Endothelial cell of umbilical vein (primary cell): ENCODE results near the gene ASS1. TPM values are rescaled to one million over a fixed set of nuclear protein-coding genes. Genes with fewer than 3 reads are reported as not detected.

Experiments
- BruUV-seq: library from RNA; stranded (reverse); fragments of 400-500 nt; replicated peaks from 2 replicates; lab custom pipeline; 2021; lab: Mats Ljungman, UMichigan
- CTCF ChIA-PET: fragments of 300-600, 350-600 bp; sonication (Branson Sonifier 250); formaldehyde crosslinking; loops from one replicate; lab custom pipeline; 2021; ENCODE audit warnings: antibody characterized with exemption, inconsistent platforms; lab: Charles Lee
- POLR2A ChIA-PET: fragments of 300-600, 350-600 bp; sonication (Branson Sonifier 250); formaldehyde crosslinking; loops from one replicate; lab custom pipeline; 2021; ENCODE audit warnings: antibody characterized with exemption, inconsistent platforms; lab: Charles Lee
- DNase-seq: peaks from one replicate; pipeline ENCODE4 v3.0.0-alpha.2; 2011; ENCODE audit warnings: low read depth, low spot score
- FAIRE-seq: peaks from 2 replicates; lab custom pipeline; 2011; peaks lifted over from hg19 to GRCh38; lab: Jason Lieb, UNC
- H2AFZ ChIP-seq: 2 replicates; pipeline ENCODE4 v1.6.0; 2012; ENCODE audit warnings: low read depth, low read length, control low read depth, inconsistent platforms
- H3K27ac ChIP-seq: 2 replicates; pipeline ENCODE4 v1.5.1; 2011; ENCODE audit warnings: low read depth, mild to moderate bottlenecking, control low read depth, low read length, moderate library complexity; ENCODE audit not compliant: insufficient read depth
- H3K27me3 ChIP-seq, 2 experiments: 2 replicates each; pipeline versions ENCODE4 v1.6.0 to v1.6.1; 2011; ENCODE audit warnings: low read length in 2 of 2, mixed read lengths in 1 of 2; ENCODE audit not compliant: control insufficient read depth in 2 of 2, insufficient read depth in 2 of 2
- H3K36me3 ChIP-seq, 2 experiments: 2 replicates in 1 of 2; 3 replicates in 1 of 2; pipeline ENCODE4 v1.5.1; 2011; ENCODE audit warnings: low read length in 2 of 2, mild to moderate bottlenecking in 1 of 2, moderate library complexity in 1 of 2; ENCODE audit not compliant: control insufficient read depth in 2 of 2, insufficient read depth in 2 of 2; ENCODE audit errors: extremely low read depth in 1 of 2
- H3K4me1 ChIP-seq: 3 replicates; pipeline ENCODE4 v1.5.1; 2011; ENCODE audit warnings: mild to moderate bottlenecking, low read length; ENCODE audit not compliant: control insufficient read depth, insufficient read depth; ENCODE audit errors: extremely low read depth
- H3K4me2 ChIP-seq: 2 replicates; pipeline ENCODE4 v1.6.1; 2011; ENCODE audit warnings: low read length, control low read depth, mixed read lengths; ENCODE audit not compliant: insufficient read depth
- H3K4me3 ChIP-seq, 3 experiments: fragments of 200-600 bp in 1 of 3; sonication (generic), shearing (Covaris generic) in 1 of 3; replicated peaks in 1 of 3; 2 replicates each; pipeline ENCODE4 v1.5.1; 2011 to 2016; ENCODE audit warnings: control low read depth in 3 of 3, low read length in 3 of 3, mild to moderate bottlenecking in 2 of 3, inconsistent platforms in 1 of 3, low read depth in 1 of 3, moderate library complexity in 1 of 3; ENCODE audit not compliant: insufficient read depth in 1 of 3
- H3K79me2 ChIP-seq: 2 replicates; pipeline ENCODE4 v1.6.0; 2012; ENCODE audit warnings: low read length, inconsistent platforms; ENCODE audit not compliant: control insufficient read depth, insufficient read depth
- H3K9ac ChIP-seq: replicated peaks from 2 replicates; pipeline ENCODE3; 2011; ENCODE audit warnings: low read length, control low read depth; ENCODE audit not compliant: insufficient read depth; ENCODE audit errors: extremely low read depth
- H3K9me1 ChIP-seq: replicated peaks from 3 replicates; pipeline ENCODE4 v1.6.0; 2011; ENCODE audit warnings: mild to moderate bottlenecking, low read length; ENCODE audit not compliant: control insufficient read depth, insufficient read depth; ENCODE audit errors: extremely low read depth
- H3K9me3 ChIP-seq: replicated peaks from 2 replicates; pipeline ENCODE4 v1.5.1; 2012; ENCODE audit warnings: low read length, inconsistent platforms; ENCODE audit not compliant: control insufficient read depth, insufficient read depth
- H4K20me1 ChIP-seq: replicated peaks from 2 replicates; pipeline ENCODE3; 2011; ENCODE audit warnings: mild to moderate bottlenecking, low read length; ENCODE audit not compliant: control insufficient read depth, insufficient read depth; ENCODE audit errors: extremely low read depth
- EZH2 ChIP-seq: IDR thresholded peaks from 2 replicates; pipeline ENCODE4 v1.6.1; 2012; ENCODE audit warnings: borderline replicate concordance, low read depth, mild to moderate bottlenecking, moderate library complexity, low read length, inconsistent platforms; ENCODE audit not compliant: severe bottlenecking
- FOS ChIP-seq: IDR thresholded peaks from 2 replicates; pipeline ENCODE4 v1.6.1; 2011; ENCODE audit warnings: mild to moderate bottlenecking, low read length, moderate library complexity, borderline replicate concordance; ENCODE audit not compliant: insufficient read depth
- JUN ChIP-seq: IDR thresholded peaks from 2 replicates; pipeline ENCODE4 v1.6.1; 2011; ENCODE audit warnings: borderline replicate concordance, low read depth; ENCODE audit not compliant: insufficient read length, insufficient read depth
- MYC ChIP-seq: IDR thresholded peaks from one replicate; pipeline ENCODE4 v1.6.1; 2011; ENCODE audit warnings: mild to moderate bottlenecking, low read depth, low read length
- POLR2A ChIP-seq: IDR thresholded peaks from 2 replicates; pipeline ENCODE4 v1.6.1; 2012; ENCODE audit warnings: low read depth, mild to moderate bottlenecking, control low read depth, low read length
- POLR2AphosphoS5 ChIP-seq: IDR thresholded peaks from 2 replicates; pipeline ENCODE4 v1.6.1; 2012; ENCODE audit warnings: low read depth, mild to moderate bottlenecking, control low read depth, low read length, moderate library complexity; ENCODE audit not compliant: insufficient read depth
- dilution Hi-C: fragments of 300-500 bp; cut with MboI; formaldehyde crosslinking; loops from one replicate; pipeline ENCODE4 v1.15.0; 2019; ENCODE audit warnings: low sequenced_read_pairs; ENCODE audit not compliant: extremely low pct_ligation_motif_present
- intact Hi-C: fragments of 100-400 bp; cut with micrococcal nuclease; formaldehyde crosslinking; loops from one replicate; pipeline ENCODE4 v1.10.0; 2022
- polyA plus RNA-seq, 4 experiments: library from polyadenylated mRNA; depleted of rRNA in 3 of 4; stranded (reverse) in 3 of 4; unstranded in 1 of 4; fragments of >200 nt; gene quantifications; 2 replicates each; pipeline versions ENCODE4 v1.2.1 to v1.2.3, GENCODE V29; 2011 to 2012; ENCODE audit warnings: missing spikeins in 1 of 4
- total RNA-seq: library from RNA; stranded (reverse); gene quantifications from 2 replicates; pipeline ENCODE4 v1.2.3, GENCODE V29; 2021
- TF ChIP-seq, protein P1 (sequence below): IDR thresholded peaks from 2 replicates; pipeline ENCODE4 v1.6.1; 2011; ENCODE audit not compliant: insufficient read depth, insufficient read length
- TF ChIP-seq, protein P2 (sequence below), 2 donors: IDR thresholded peaks; 1 replicate in 1 of 2; 2 replicates in 1 of 2; pipeline ENCODE4 v1.5.1; 2011; ENCODE audit warnings: low read length in 2 of 2, mild to moderate bottlenecking in 2 of 2, moderate library complexity in 2 of 2, control low read depth in 1 of 2, inconsistent platforms in 1 of 2, low read depth in 1 of 2; ENCODE audit not compliant: insufficient read depth in 1 of 2; ENCODE audit errors: extremely low read depth in 1 of 2

Gene ASS1
- total and polyA plus RNA-seq, 2 donors (not counting 3 experiments of a cell fraction or from before 2014, with no cell fraction given), result 3.6 to 12.4 TPM

- dilution Hi-C loops, result no loop called here
- TF ChIP-seq POLR2A (no peak), FOS (no peak), EZH2 (no peak), MYC (no peak), POLR2AphosphoS5 (no peak), JUN (no peak)
- TF ChIP-seq, protein P1, sequence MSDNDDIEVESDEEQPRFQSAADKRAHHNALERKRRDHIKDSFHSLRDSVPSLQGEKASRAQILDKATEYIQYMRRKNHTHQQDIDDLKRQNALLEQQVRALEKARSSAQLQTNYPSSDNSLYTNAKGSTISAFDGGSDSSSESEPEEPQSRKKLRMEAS, result no peak
- TF ChIP-seq, protein P2, sequence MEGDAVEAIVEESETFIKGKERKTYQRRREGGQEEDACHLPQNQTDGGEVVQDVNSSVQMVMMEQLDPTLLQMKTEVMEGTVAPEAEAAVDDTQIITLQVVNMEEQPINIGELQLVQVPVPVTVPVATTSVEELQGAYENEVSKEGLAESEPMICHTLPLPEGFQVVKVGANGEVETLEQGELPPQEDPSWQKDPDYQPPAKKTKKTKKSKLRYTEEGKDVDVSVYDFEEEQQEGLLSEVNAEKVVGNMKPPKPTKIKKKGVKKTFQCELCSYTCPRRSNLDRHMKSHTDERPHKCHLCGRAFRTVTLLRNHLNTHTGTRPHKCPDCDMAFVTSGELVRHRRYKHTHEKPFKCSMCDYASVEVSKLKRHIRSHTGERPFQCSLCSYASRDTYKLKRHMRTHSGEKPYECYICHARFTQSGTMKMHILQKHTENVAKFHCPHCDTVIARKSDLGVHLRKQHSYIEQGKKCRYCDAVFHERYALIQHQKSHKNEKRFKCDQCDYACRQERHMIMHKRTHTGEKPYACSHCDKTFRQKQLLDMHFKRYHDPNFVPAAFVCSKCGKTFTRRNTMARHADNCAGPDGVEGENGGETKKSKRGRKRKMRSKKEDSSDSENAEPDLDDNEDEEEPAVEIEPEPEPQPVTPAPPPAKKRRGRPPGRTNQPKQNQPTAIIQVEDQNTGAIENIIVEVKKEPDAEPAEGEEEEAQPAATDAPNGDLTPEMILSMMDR (IDR thresholded peaks at IDR 0.05; ENCODE audit: extremely low read depth in 1 of 2, insufficient read depth in 1 of 2, low read depth in 1 of 2, low read length in 2 of 2), result no peak
- FAIRE-seq (no peak), DNase-seq (no peak)
- Histone ChIP-seq H3K79me2 (no peaks in the 10 kb centered on the region), H3K27ac (no peak overlapping the region), H3K9ac (no peak overlapping the region), H3K4me2 (no peak overlapping the region), H3K36me3 (no peaks in the 10 kb centered on the region), H2AFZ (no peak overlapping the region), H3K4me1 (no peaks in the 10 kb centered on the region), H3K9me3 (no peaks in the 10 kb centered on the region), H3K27me3 (no peaks in the 10 kb centered on the region), H4K20me1 (no peaks in the 10 kb centered on the region), H3K9me1 (no peaks in the 10 kb centered on the region), H3K4me3 (no peak overlapping the region)
- ChIA-PET POLR2A (no interaction called here), CTCF (interaction anchor here (1.2 kb wide), 1 partner anchor 212 kb away, joined by 3 read pairs; no protein-coding TSS in a partner anchor)
- no TSS peak for BruUV-seq
- intact Hi-C loops, result no loop called here
Measured at GRCh38 chr9:130472184-130472705, 27.5 kb downstream of the ASS1 start.
